HCT116 (cell line): ENCODE data around the gene ERCC5. TPM values are rescaled to one million over a fixed set of nuclear protein-coding genes. Genes with fewer than 3 reads are reported as not detected.
A peak's percentile ranks its signal among the peaks of the same experiment; 100 is the strongest.

Experiments
- ATAC-seq: fragments of 200-7000 bp; cut with Tn5 transposase; 2 replicates; pipeline ENCODE4 v1.9.1; 2020; ENCODE audit warnings: mild to moderate bottlenecking, moderate library complexity
- BruUV-seq: library from RNA; stranded (reverse); fragments of 400-500 nt; replicated peaks from 2 replicates; lab custom pipeline; 2021; lab: Mats Ljungman, UMichigan
- CTCF ChIA-PET: fragments of 300-600 bp; sonication (Branson Sonifier 250); formaldehyde crosslinking; loops from one replicate; lab custom pipeline; 2021; ENCODE audit warnings: antibody characterized with exemption; lab: Charles Lee
- POLR2A ChIA-PET: fragments of 300-600, 350-600 bp; sonication (Branson Sonifier 250); formaldehyde crosslinking; loops from one replicate; lab custom pipeline; 2021; ENCODE audit warnings: antibody characterized with exemption; lab: Charles Lee
- RAD21 ChIA-PET, 2 experiments: fragments of 300-600 bp; sonication (Branson Sonifier 250); formaldehyde crosslinking; loops; one replicate each; lab custom pipeline; 2023; ENCODE audit warnings: low total read pairs in 2 of 2; ENCODE audit not compliant: uncharacterized antibody in 2 of 2, unreplicated experiment in 2 of 2, low non-redundant PET in 1 of 2; lab: Charles Lee
- DNase-seq: peaks from one replicate; pipeline ENCODE4 v3.0.0-alpha.2; 2010; ENCODE audit warnings: low read depth, low spot score
- H2AFZ ChIP-seq: fragments of 200-600 bp; shearing (Covaris generic), sonication (generic); 2 replicates; pipeline ENCODE4 v1.6.1; 2017; ENCODE audit warnings: low read depth, mixed run types, mixed read lengths, antibody characterized with exemption, low read length; ENCODE audit not compliant: poor library complexity, severe bottlenecking
- H3K27ac ChIP-seq: 2 replicates; pipeline ENCODE4 v1.5.1; 2012; ENCODE audit warnings: low read depth, low read length
- H3K27me3 ChIP-seq: fragments of 200-600 bp; sonication (generic); 2 replicates; pipeline ENCODE4 v1.6.1; 2016; ENCODE audit warnings: mixed run types, low read length, mixed read lengths; ENCODE audit not compliant: insufficient read depth
- H3K36me3 ChIP-seq, 2 experiments: fragments of 200-500 bp in 1 of 2; fragments of 200-600 bp in 1 of 2; sonication (Bioruptor generic) in 1 of 2; sonication (generic) in 1 of 2; 2 replicates each; pipeline versions ENCODE4 v1.5.1 to v1.6.1; 2014 to 2016; ENCODE audit warnings: low read length in 2 of 2, inconsistent platforms in 1 of 2, mixed read lengths in 1 of 2, mixed run types in 1 of 2; ENCODE audit not compliant: insufficient read depth in 2 of 2, control insufficient read depth in 1 of 2
- H3K4me1 ChIP-seq, 2 experiments: fragments of 200-600 bp in 1 of 2; sonication (generic) in 1 of 2; 2 replicates each; pipeline versions ENCODE4 v1.5.1 to v1.6.1; 2012 to 2017; ENCODE audit warnings: low read length in 2 of 2, inconsistent platforms in 1 of 2, mild to moderate bottlenecking in 1 of 2, mixed read lengths in 1 of 2, mixed run types in 1 of 2, moderate library complexity in 1 of 2; ENCODE audit not compliant: insufficient read depth in 2 of 2, control insufficient read depth in 1 of 2
- H3K4me2 ChIP-seq: fragments of 200-600 bp; sonication (generic); 2 replicates; pipeline ENCODE4 v1.6.1; 2017; ENCODE audit warnings: mixed run types, low read length, mixed read lengths
- H3K4me3 ChIP-seq, 2 experiments: fragments of 200-600 bp in 1 of 2; sonication (generic) in 1 of 2; replicated peaks in 1 of 2; 2 replicates each; pipeline ENCODE4 v1.5.1; 2011 to 2016; ENCODE audit warnings: low read length in 2 of 2, control low read depth in 1 of 2, low read depth in 1 of 2, mild to moderate bottlenecking in 1 of 2, mixed read lengths in 1 of 2, mixed run types in 1 of 2
- H3K79me2 ChIP-seq: fragments of 200-600 bp; sonication (generic); 2 replicates; pipeline ENCODE4 v1.6.1; 2017; ENCODE audit warnings: mild to moderate bottlenecking, mixed run types, low read length, moderate library complexity, mixed read lengths; ENCODE audit not compliant: insufficient read depth
- H3K9ac ChIP-seq: fragments of 200-600 bp; sonication (generic); 2 replicates; pipeline ENCODE4 v1.6.1; 2016; ENCODE audit warnings: low read length, mixed read lengths
- H3K9me2 ChIP-seq: fragments of 200-600 bp; sonication (generic), shearing (Covaris generic); 2 replicates; pipeline ENCODE4 v1.6.1; 2017; ENCODE audit warnings: mixed run types, mild to moderate bottlenecking, moderate library complexity; ENCODE audit not compliant: insufficient read depth
- H3K9me3 ChIP-seq, 2 experiments: fragments of 200-500 bp in 1 of 2; fragments of 200-600 bp in 1 of 2; sonication (Bioruptor generic) in 1 of 2; sonication (generic) in 1 of 2; 2 replicates each; pipeline ENCODE4 v1.6.1; 2014 to 2017; ENCODE audit warnings: low read length in 2 of 2, mixed read lengths in 2 of 2, inconsistent platforms in 1 of 2, low read depth in 1 of 2, mild to moderate bottlenecking in 1 of 2, mixed run types in 1 of 2, moderate library complexity in 1 of 2; ENCODE audit not compliant: control insufficient read depth in 1 of 2, insufficient read depth in 1 of 2
- H4K20me1 ChIP-seq: fragments of 200-600 bp; sonication (generic), shearing (Covaris generic); 2 replicates; pipeline ENCODE4 v1.6.1; 2017; ENCODE audit warnings: mixed run types, mild to moderate bottlenecking, moderate library complexity; ENCODE audit not compliant: insufficient read depth
- CBX3 ChIP-seq: IDR thresholded peaks from 2 replicates; pipeline ENCODE4 v1.6.1; 2012; ENCODE audit warnings: low read depth
- CEBPB ChIP-seq: IDR thresholded peaks from 2 replicates; pipeline ENCODE4 v1.6.1; 2012; ENCODE audit warnings: low read depth
- EGR1 ChIP-seq: IDR thresholded peaks from 2 replicates; pipeline ENCODE4 v1.6.1; 2012; ENCODE audit warnings: low read depth
- ELF1 ChIP-seq: IDR thresholded peaks from 2 replicates; pipeline ENCODE4 v1.6.1; 2012; ENCODE audit warnings: low read depth, borderline replicate concordance
- EZH2 ChIP-seq: fragments of 200-600 bp; sonication (generic); IDR thresholded peaks from 2 replicates; pipeline ENCODE4 v1.6.1; 2017; ENCODE audit warnings: antibody characterized with exemption, mixed run types
- EZH2phosphoT487 ChIP-seq: fragments of 200-600 bp; IDR thresholded peaks from 2 replicates; pipeline ENCODE4 v1.6.1; 2018; ENCODE audit warnings: antibody characterized with exemption, borderline replicate concordance
- FOSL1 ChIP-seq: IDR thresholded peaks from 2 replicates; pipeline ENCODE4 v1.6.1; 2012; ENCODE audit warnings: low read depth
- POLR2A ChIP-seq: IDR thresholded peaks from 2 replicates; pipeline ENCODE4 v1.7.0; 2011; ENCODE audit warnings: borderline replicate concordance; ENCODE audit not compliant: insufficient read depth, insufficient read length; ENCODE audit errors: extremely low read depth
- RAD21 ChIP-seq: IDR thresholded peaks from 2 replicates; pipeline ENCODE4 v1.6.1; 2012; ENCODE audit warnings: low read depth, mild to moderate bottlenecking
- SP1 ChIP-seq: IDR thresholded peaks from 2 replicates; pipeline ENCODE4 v1.6.1; 2012; ENCODE audit warnings: low read depth
- TCF7L2 ChIP-seq: IDR thresholded peaks from 2 replicates; pipeline ENCODE4 v1.7.0; 2011; ENCODE audit warnings: borderline replicate concordance, inconsistent platforms; ENCODE audit not compliant: insufficient read depth, insufficient read length; ENCODE audit errors: extremely low read depth
- ZFX ChIP-seq: fragments of 450-650 bp; IDR thresholded peaks from 2 replicates; pipeline ENCODE4 v1.6.1; 2017
- ZNF274 ChIP-seq: fragments of 200-500 bp; sonication (Bioruptor generic); IDR thresholded peaks from 2 replicates; pipeline ENCODE4 v1.6.1; 2014; ENCODE audit warnings: mild to moderate bottlenecking, low read depth, low read length, inconsistent platforms
- intact Hi-C: fragments of 100-400 bp; cut with micrococcal nuclease; formaldehyde crosslinking; loops from 2 replicates; pipeline ENCODE4 v1.10.0; 2022
- total RNA-seq: library from RNA; stranded (reverse); gene quantifications from one replicate; pipeline ENCODE4 v1.2.1, GENCODE V29; 2021; ENCODE audit not compliant: unreplicated experiment
- TF ChIP-seq, protein P1 (sequence below): IDR thresholded peaks from 2 replicates; pipeline ENCODE4 v1.6.1; 2012
- TF ChIP-seq, protein P2 (sequence below): IDR thresholded peaks from 2 replicates; pipeline ENCODE4 v1.6.1; 2012; ENCODE audit warnings: low read depth
- TF ChIP-seq, protein P3 (sequence below), 3 experiments: fragments of 200-600 bp in 1 of 3; sonication (generic) in 1 of 3; IDR thresholded peaks in 2 of 3; conservative IDR thresholded peaks in 1 of 3; 2 replicates each; pipeline ENCODE4 v1.5.1; 2012 to 2017; ENCODE audit warnings: low read depth in 2 of 3, low read length in 2 of 3, antibody characterized with exemption in 1 of 3, borderline replicate concordance in 1 of 3, control low read depth in 1 of 3, mild to moderate bottlenecking in 1 of 3, mixed read lengths in 1 of 3, mixed run types in 1 of 3, moderate library complexity in 1 of 3; ENCODE audit not compliant: insufficient read depth in 1 of 3
- TF ChIP-seq, protein P4 (sequence below): IDR thresholded peaks from 2 replicates; pipeline ENCODE4 v1.6.1; 2011; ENCODE audit warnings: mild to moderate bottlenecking, low read length, moderate library complexity; ENCODE audit not compliant: insufficient replicate concordance; ENCODE audit errors: extremely low read depth
- TF ChIP-seq, protein P5 (sequence below): IDR thresholded peaks from 2 replicates; pipeline ENCODE4 v1.6.1; 2012

The ERCC5 gene
- total RNA-seq, 1 experiment from 2014 or later = 25.6 TPM

DNA sequence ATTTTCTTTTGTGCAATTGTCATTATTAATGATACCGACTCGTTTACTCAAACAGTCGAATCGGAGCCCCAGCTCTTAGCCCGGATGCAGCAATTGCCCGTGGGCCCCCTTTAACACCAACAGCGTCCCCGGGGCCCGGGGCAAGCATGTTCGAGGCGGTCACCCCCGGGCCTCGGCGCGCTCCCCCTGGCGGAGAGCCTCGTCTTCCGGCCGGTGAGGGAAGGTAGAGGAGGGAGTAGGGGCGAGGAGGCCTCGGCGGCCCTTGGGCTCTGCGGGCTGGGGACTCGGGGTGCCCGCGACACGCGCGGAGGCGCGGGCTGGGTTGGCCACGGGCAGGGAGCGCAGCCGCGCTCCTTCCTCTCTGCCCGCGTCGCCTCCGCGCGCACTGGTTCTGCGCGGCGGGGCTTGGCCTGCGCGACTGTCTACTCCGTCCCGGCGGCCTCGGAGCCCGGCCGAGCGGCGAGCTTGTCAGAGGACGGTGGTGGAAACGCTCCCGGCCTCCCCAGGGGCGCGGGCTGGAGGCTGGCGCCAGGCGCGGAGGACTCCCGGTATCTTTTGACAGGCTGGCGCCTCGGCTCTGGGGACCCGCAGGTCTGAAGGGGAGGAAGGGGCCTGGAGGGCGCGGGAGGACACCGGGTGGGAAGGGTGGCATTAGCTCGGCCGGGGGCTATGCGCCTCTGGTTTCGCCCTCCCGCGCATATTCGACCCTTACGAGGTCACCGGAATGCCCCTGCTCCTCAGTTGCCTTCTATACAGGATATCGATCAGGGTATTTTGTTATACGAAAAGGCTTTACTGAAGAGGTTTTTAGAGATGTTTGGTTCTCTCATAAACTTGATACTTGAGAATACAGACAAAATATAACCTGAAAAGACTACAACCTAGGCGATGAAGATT, 45.4 kb upstream of the ERCC5 start:
- ATAC-seq (peak; percentile 74), DNase-seq (peak; percentile 34)
- ChIA-PET POLR2A (no interaction called here), RAD21 (no interaction called here), CTCF (interaction anchor here (0.7 to 1.5 kb wide), 3 partner anchors 8 to 204 kb away, joined by 3 to 4 read pairs (median 3); no protein-coding TSS in a partner anchor)
- peak overlapping the region; percentile 67 for H3K9ac ChIP-seq
- no peaks in the 10 kb centered on the region for H3K9me3 ChIP-seq
- BruUV-seq = no TSS peak
- H3K27ac ChIP-seq = peak overlapping the region; percentile 71
- peaks cover 6 to 11% of the 10 kb centered on the region in 2 experiments for H3K4me1 ChIP-seq
- no peaks in the 10 kb centered on the region for H3K9me2 ChIP-seq
- no peaks in the 10 kb centered on the region for H4K20me1 ChIP-seq
- H3K4me2 ChIP-seq = peak overlapping the region; percentile 92
- intact Hi-C loops = loop anchor here (2.0 to 5.0 kb wide), 2 partner anchors 44 to 1658 kb away; no protein-coding TSS in a partner anchor
- no peaks in the 10 kb centered on the region for H3K36me3 ChIP-seq
- peaks cover 11% of the 10 kb centered on the region for H3K79me2 ChIP-seq
- H3K4me3 ChIP-seq = peak overlapping the region; percentile 82 to 99
- H2AFZ ChIP-seq = no peak overlapping the region
- H3K27me3 ChIP-seq = no peaks in the 10 kb centered on the region
- TF ChIP-seq TCF7L2 (no peak), ELF1 (no peak), EGR1 (no peak), ZNF274 (no peak), CEBPB (no peak), SP1 (no peak; the same call in 1 of the 2 replicates), ZFX (peak; percentile 97), POLR2A (no peak), EZH2 (no peak), RAD21 (peak; percentile 22), EZH2phosphoT487 (no peak), CBX3 (no peak), FOSL1 (no peak)
- TF ChIP-seq, protein P1, sequence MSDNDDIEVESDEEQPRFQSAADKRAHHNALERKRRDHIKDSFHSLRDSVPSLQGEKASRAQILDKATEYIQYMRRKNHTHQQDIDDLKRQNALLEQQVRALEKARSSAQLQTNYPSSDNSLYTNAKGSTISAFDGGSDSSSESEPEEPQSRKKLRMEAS = peak; percentile 70; the same call in 1 of the 2 replicates
- TF ChIP-seq, protein P2, sequence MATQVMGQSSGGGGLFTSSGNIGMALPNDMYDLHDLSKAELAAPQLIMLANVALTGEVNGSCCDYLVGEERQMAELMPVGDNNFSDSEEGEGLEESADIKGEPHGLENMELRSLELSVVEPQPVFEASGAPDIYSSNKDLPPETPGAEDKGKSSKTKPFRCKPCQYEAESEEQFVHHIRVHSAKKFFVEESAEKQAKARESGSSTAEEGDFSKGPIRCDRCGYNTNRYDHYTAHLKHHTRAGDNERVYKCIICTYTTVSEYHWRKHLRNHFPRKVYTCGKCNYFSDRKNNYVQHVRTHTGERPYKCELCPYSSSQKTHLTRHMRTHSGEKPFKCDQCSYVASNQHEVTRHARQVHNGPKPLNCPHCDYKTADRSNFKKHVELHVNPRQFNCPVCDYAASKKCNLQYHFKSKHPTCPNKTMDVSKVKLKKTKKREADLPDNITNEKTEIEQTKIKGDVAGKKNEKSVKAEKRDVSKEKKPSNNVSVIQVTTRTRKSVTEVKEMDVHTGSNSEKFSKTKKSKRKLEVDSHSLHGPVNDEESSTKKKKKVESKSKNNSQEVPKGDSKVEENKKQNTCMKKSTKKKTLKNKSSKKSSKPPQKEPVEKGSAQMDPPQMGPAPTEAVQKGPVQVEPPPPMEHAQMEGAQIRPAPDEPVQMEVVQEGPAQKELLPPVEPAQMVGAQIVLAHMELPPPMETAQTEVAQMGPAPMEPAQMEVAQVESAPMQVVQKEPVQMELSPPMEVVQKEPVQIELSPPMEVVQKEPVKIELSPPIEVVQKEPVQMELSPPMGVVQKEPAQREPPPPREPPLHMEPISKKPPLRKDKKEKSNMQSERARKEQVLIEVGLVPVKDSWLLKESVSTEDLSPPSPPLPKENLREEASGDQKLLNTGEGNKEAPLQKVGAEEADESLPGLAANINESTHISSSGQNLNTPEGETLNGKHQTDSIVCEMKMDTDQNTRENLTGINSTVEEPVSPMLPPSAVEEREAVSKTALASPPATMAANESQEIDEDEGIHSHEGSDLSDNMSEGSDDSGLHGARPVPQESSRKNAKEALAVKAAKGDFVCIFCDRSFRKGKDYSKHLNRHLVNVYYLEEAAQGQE = no peak
- TF ChIP-seq, protein P3, sequence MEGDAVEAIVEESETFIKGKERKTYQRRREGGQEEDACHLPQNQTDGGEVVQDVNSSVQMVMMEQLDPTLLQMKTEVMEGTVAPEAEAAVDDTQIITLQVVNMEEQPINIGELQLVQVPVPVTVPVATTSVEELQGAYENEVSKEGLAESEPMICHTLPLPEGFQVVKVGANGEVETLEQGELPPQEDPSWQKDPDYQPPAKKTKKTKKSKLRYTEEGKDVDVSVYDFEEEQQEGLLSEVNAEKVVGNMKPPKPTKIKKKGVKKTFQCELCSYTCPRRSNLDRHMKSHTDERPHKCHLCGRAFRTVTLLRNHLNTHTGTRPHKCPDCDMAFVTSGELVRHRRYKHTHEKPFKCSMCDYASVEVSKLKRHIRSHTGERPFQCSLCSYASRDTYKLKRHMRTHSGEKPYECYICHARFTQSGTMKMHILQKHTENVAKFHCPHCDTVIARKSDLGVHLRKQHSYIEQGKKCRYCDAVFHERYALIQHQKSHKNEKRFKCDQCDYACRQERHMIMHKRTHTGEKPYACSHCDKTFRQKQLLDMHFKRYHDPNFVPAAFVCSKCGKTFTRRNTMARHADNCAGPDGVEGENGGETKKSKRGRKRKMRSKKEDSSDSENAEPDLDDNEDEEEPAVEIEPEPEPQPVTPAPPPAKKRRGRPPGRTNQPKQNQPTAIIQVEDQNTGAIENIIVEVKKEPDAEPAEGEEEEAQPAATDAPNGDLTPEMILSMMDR (IDR thresholded peaks at IDR 0.05 in 2 of 3, conservative IDR thresholded peaks at IDR 0.05 in 1 of 3; ENCODE audit: borderline replicate concordance in 1 of 3, insufficient read depth in 1 of 3, low read depth in 2 of 3, low read length in 2 of 3) = peak; percentile 49 to 78 (median 77); a peak in 5 of 6 replicates
- TF ChIP-seq, protein P4, sequence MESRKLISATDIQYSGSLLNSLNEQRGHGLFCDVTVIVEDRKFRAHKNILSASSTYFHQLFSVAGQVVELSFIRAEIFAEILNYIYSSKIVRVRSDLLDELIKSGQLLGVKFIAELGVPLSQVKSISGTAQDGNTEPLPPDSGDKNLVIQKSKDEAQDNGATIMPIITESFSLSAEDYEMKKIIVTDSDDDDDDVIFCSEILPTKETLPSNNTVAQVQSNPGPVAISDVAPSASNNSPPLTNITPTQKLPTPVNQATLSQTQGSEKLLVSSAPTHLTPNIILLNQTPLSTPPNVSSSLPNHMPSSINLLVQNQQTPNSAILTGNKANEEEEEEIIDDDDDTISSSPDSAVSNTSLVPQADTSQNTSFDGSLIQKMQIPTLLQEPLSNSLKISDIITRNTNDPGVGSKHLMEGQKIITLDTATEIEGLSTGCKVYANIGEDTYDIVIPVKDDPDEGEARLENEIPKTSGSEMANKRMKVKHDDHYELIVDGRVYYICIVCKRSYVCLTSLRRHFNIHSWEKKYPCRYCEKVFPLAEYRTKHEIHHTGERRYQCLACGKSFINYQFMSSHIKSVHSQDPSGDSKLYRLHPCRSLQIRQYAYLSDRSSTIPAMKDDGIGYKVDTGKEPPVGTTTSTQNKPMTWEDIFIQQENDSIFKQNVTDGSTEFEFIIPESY = no peak
- TF ChIP-seq, protein P5, sequence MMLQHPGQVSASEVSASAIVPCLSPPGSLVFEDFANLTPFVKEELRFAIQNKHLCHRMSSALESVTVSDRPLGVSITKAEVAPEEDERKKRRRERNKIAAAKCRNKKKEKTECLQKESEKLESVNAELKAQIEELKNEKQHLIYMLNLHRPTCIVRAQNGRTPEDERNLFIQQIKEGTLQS = no peak
